Measurements from ENCODE around the gene NXT2. TPM values are rescaled to one million over a fixed set of nuclear protein-coding genes. Genes with fewer than 3 reads are reported as not detected.

The NXT2 gene
- total RNA-seq, 2 donors from 2014 or later = 1.6 to 8.3 TPM

DNA sequence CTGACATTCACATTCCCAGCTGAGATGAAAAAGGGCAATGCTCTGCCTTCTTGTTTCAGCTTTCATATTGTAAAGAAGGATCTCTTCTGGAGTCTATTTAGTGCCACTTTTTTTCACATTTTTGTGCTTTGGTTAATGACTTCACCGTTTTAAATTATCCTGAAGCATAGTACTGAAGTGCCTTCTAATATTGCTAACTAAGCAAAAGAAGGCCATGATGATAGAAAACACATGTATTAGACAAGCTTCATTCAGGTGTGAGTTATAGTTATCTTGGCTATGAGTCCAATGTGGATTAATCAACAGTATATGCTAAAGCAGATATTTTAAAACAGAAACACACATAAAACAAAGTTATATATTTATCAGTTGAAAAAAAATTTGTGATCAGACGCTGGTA, 40.4 kb downstream of the NXT2 start:
- DNase-seq (ENCODE audit: low spot score) = no peak
- no peaks in the 10 kb centered on the region for H3K9me3 ChIP-seq

DNA sequence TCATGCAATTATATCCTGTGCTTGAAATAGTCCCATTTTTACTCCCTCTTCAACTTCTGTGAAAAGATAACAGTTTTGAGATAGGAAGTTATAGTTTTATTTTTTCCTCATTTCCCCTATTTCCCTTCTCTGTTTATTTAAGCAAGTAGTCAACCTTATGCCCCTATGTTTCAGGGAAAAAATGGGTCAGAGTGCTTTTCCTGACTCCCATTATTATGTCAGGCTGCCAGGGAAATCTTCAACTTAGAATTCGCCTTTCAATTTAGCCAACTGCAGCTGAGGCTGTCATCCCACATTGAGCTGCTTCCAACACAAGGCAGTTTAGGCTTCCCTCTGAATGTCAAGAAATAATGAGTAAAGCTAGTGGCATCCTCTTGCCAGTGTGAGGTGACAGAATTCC, 42.3 kb downstream of the NXT2 start:
- Histone ChIP-seq H3K4me3 (no peak overlapping the region), H3K9me3 (no peaks in the 10 kb centered on the region), H3K36me3 (no peaks in the 10 kb centered on the region), H3K27me3 (replicated peaks; ENCODE audit: insufficient read depth) (no peaks in the 10 kb centered on the region), H3K4me1 (ENCODE audit: control insufficient read depth in 1 of 2, low read depth in 2 of 2) (no peaks in the 10 kb centered on the region), H3K27ac (no peak overlapping the region)
- ATAC-seq (ENCODE audit: insufficient number of reproducible peaks, low FRiP score, low read depth) = no peak
- DNase-seq (ENCODE audit: low spot score) = no peak
- TF ChIP-seq, protein P1, sequence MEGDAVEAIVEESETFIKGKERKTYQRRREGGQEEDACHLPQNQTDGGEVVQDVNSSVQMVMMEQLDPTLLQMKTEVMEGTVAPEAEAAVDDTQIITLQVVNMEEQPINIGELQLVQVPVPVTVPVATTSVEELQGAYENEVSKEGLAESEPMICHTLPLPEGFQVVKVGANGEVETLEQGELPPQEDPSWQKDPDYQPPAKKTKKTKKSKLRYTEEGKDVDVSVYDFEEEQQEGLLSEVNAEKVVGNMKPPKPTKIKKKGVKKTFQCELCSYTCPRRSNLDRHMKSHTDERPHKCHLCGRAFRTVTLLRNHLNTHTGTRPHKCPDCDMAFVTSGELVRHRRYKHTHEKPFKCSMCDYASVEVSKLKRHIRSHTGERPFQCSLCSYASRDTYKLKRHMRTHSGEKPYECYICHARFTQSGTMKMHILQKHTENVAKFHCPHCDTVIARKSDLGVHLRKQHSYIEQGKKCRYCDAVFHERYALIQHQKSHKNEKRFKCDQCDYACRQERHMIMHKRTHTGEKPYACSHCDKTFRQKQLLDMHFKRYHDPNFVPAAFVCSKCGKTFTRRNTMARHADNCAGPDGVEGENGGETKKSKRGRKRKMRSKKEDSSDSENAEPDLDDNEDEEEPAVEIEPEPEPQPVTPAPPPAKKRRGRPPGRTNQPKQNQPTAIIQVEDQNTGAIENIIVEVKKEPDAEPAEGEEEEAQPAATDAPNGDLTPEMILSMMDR (IDR thresholded peaks at IDR 0.05) = no peak

More for the DNA sequence above, 40.4 kb downstream of the NXT2 start:
- Histone ChIP-seq H3K27me3 (replicated peaks; ENCODE audit: insufficient read depth) (no peaks in the 10 kb centered on the region), H3K4me1 (ENCODE audit: control insufficient read depth in 1 of 2, low read depth in 2 of 2) (no peaks in the 10 kb centered on the region), H3K36me3 (no peaks in the 10 kb centered on the region), H3K4me3 (no peak overlapping the region), H3K27ac (no peak overlapping the region)
- TF ChIP-seq, protein P1 (IDR thresholded peaks at IDR 0.05) = no peak
- no peak for ATAC-seq (ENCODE audit: insufficient number of reproducible peaks, low FRiP score, low read depth)

DNA sequence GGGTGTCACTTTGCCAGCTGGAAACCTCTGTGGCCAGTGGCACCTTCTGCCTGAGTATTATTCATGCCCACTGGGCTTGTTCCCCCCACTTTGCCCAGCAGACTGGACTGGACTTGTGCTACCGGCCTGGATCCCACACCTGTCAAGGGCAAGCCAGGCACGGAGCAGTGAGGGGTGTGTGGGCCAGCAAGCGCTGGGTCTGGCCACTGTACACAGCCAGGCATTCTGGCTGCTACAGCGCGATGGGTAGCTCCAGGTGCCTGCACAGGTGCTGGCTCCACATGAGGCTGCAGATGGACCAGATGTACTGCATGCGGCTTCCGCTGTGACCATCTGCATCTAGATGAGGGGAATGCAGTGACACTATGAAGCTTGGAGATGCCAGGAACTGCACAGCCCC, 48.8 kb downstream of the NXT2 start:
- H3K27ac ChIP-seq = no peak overlapping the region
- no peak for ATAC-seq (ENCODE audit: insufficient number of reproducible peaks, low FRiP score, low read depth)
- H3K27me3 ChIP-seq (replicated peaks; ENCODE audit: insufficient read depth) = no peaks in the 10 kb centered on the region
- TF ChIP-seq, protein P1 (IDR thresholded peaks at IDR 0.05) = no peak
- DNase-seq (ENCODE audit: low spot score) = no peak
- H3K4me1 ChIP-seq (ENCODE audit: control insufficient read depth in 1 of 2, low read depth in 2 of 2) = no peaks in the 10 kb centered on the region
- H3K4me3 ChIP-seq = no peak overlapping the region
- H3K9me3 ChIP-seq = no peaks in the 10 kb centered on the region
- H3K36me3 ChIP-seq = no peaks in the 10 kb centered on the region

DNA sequence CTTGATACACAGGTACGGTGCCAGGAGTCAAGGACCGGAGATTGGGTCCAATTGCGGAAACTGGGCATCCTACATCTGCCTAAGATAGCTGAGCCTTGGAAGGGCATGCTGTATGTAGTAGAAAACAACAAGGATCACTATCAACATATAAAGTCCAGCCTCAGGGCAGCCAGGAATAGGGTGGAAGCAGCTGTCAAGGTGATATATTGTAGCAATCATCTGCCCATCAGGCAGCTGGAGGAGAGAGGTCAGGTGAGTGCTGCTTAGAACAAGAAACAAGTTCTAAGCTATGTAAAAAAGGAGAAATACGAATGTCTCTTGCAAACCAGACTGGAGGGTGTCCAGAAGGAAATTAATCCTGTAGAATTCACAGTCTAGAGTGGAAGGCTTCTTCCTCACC, 53.5 kb downstream of the NXT2 start:
- no peak overlapping the region for H3K27ac ChIP-seq
- DNase-seq (ENCODE audit: low spot score) (no peak), ATAC-seq (ENCODE audit: insufficient number of reproducible peaks, low FRiP score, low read depth) (no peak)
- H3K9me3 ChIP-seq = no peaks in the 10 kb centered on the region
- H3K27me3 ChIP-seq (replicated peaks; ENCODE audit: insufficient read depth) = no peaks in the 10 kb centered on the region
- H3K4me1 ChIP-seq (ENCODE audit: control insufficient read depth in 1 of 2, low read depth in 2 of 2) = no peaks in the 10 kb centered on the region
- no peaks in the 10 kb centered on the region for H3K36me3 ChIP-seq
- TF ChIP-seq, protein P1 (IDR thresholded peaks at IDR 0.05) = no peak
- no peak overlapping the region for H3K4me3 ChIP-seq

Other genes with a start within 250 kb of the NXT2 start
- not detected for gene GUCY2F, start 54.8 kb upstream of the NXT2 start, total RNA-seq
- gene KCNE5, start 88.3 kb downstream of the NXT2 start, total RNA-seq = 1 to 10 TPM in 1 of 2 donors, not detected in 1; 1.3 TPM
- gene ACSL4, start 196.4 kb downstream of the NXT2 start, total RNA-seq = 100 to 1,000 TPM in 1 of 2 donors, 10 to 100 TPM in 1; 27.5 to 117 TPM